OCI-LY1 (cell line): ENCODE measurements around the gene KAT6B.

Source experiments
- CTCF ChIP-seq: fragments of 200-600 bp; sonication (generic), shearing (Covaris generic); IDR thresholded peaks from 2 replicates; pipeline ENCODE4 v1.5.1; 2017; ENCODE audit warnings: mild to moderate bottlenecking, antibody characterized with exemption, low read length, moderate library complexity, mixed read lengths
- EZH2 ChIP-seq: fragments of 200-600 bp; sonication (generic), shearing (Covaris generic); IDR thresholded peaks from 2 replicates; pipeline ENCODE4 v1.8.0; 2017; ENCODE audit warnings: borderline replicate concordance, mixed run types, mild to moderate bottlenecking, antibody characterized with exemption, low read length, moderate library complexity, mixed read lengths

GRCh38 chr10:74794531-74794930, 31.9 kb upstream of the KAT6B start:
- no peak for TF ChIP-seq CTCF
- no peak for TF ChIP-seq EZH2
